H9 (cell line): Measurements from ENCODE around the gene CACNG6. TPM values are rescaled to one million over a fixed set of nuclear protein-coding genes. Genes with fewer than 3 reads are reported as not detected.

Experiments used
- DNase-seq: peaks from one replicate; pipeline ENCODE4 v3.0.0-alpha.2; 2017
- H2AFZ ChIP-seq: one replicate; pipeline ENCODE4 v1.6.1; 2013; ENCODE audit warnings: mild to moderate bottlenecking, low read length, control low read depth, moderate library complexity
- H2AK5ac ChIP-seq: 2 replicates; pipeline ENCODE4 v1.6.1; 2013; ENCODE audit warnings: low read length, control low read depth, mixed read lengths; ENCODE audit not compliant: insufficient read length
- H2BK120ac ChIP-seq: one replicate; pipeline ENCODE4 v1.6.1; 2013; ENCODE audit warnings: low read depth, mild to moderate bottlenecking, low read length, control low read depth, inconsistent platforms; ENCODE audit not compliant: poor library complexity, severe bottlenecking
- H2BK12ac ChIP-seq: 2 replicates; pipeline ENCODE4 v1.6.1; 2013; ENCODE audit warnings: low read length, control low read depth, mixed read lengths, low read depth; ENCODE audit not compliant: insufficient read length
- H2BK15ac ChIP-seq: 2 replicates; pipeline ENCODE4 v1.6.1; 2013; ENCODE audit warnings: low read depth, low read length, control low read depth
- H2BK20ac ChIP-seq: one replicate; pipeline ENCODE4 v1.6.1; 2013; ENCODE audit warnings: low read depth, mild to moderate bottlenecking, low read length, control low read depth, inconsistent platforms; ENCODE audit not compliant: poor library complexity, severe bottlenecking
- H2BK5ac ChIP-seq: 2 replicates; pipeline ENCODE4 v1.6.1; 2013; ENCODE audit warnings: low read length, control low read depth, mixed read lengths; ENCODE audit not compliant: insufficient read length
- H3K14ac ChIP-seq: 2 replicates; pipeline ENCODE4 v1.6.1; 2013; ENCODE audit warnings: low read length, control low read depth; ENCODE audit not compliant: insufficient read depth
- H3K18ac ChIP-seq: 2 replicates; pipeline ENCODE4 v1.6.1; 2013; ENCODE audit warnings: low read depth, mild to moderate bottlenecking, mixed read lengths, low read length, control low read depth; ENCODE audit not compliant: insufficient read length
- H3K23ac ChIP-seq: 2 replicates; pipeline ENCODE4 v1.6.1; 2013; ENCODE audit warnings: low read length, control low read depth, mixed read lengths, low read depth; ENCODE audit not compliant: insufficient read length
- H3K23me2 ChIP-seq: 2 replicates; pipeline ENCODE4 v1.6.1; 2013; ENCODE audit warnings: low read depth, mild to moderate bottlenecking, mixed read lengths, low read length, control low read depth; ENCODE audit not compliant: insufficient read length, poor library complexity, severe bottlenecking
- H3K27ac ChIP-seq: 2 replicates; pipeline ENCODE4 v1.5.1; 2013; ENCODE audit warnings: low read length, control low read depth, mixed read lengths, low read depth; ENCODE audit not compliant: insufficient read length
- H3K27me3 ChIP-seq: 2 replicates; pipeline ENCODE4 v1.6.1; 2013; ENCODE audit warnings: low read length, control low read depth, inconsistent platforms; ENCODE audit not compliant: insufficient read depth
- H3K4ac ChIP-seq: 2 replicates; pipeline ENCODE4 v1.6.1; 2013; ENCODE audit warnings: low read depth, mild to moderate bottlenecking, control low read depth, inconsistent platforms, low read length, moderate library complexity
- H3K4me1 ChIP-seq: 2 replicates; pipeline ENCODE4 v1.6.1; 2013; ENCODE audit warnings: low read length, control low read depth, inconsistent platforms; ENCODE audit not compliant: insufficient read depth
- H3K4me2 ChIP-seq: 2 replicates; pipeline ENCODE4 v1.6.1; 2013; ENCODE audit warnings: low read length, control low read depth, mixed read lengths; ENCODE audit not compliant: insufficient read length, insufficient read depth
- H3K56ac ChIP-seq: 2 replicates; pipeline ENCODE4 v1.6.1; 2013; ENCODE audit warnings: low read depth, mild to moderate bottlenecking, mixed read lengths, low read length, control low read depth; ENCODE audit not compliant: insufficient read length
- H3K79me1 ChIP-seq: 2 replicates; pipeline ENCODE4 v1.6.1; 2013; ENCODE audit warnings: low read depth, mild to moderate bottlenecking, moderate library complexity, low read length, control low read depth, inconsistent platforms; ENCODE audit not compliant: insufficient read depth, poor library complexity, severe bottlenecking
- H3K79me2 ChIP-seq: 2 replicates; pipeline ENCODE4 v1.6.1; 2013; ENCODE audit warnings: low read length, control low read depth, inconsistent platforms; ENCODE audit not compliant: insufficient read depth
- H3K9ac ChIP-seq: 2 replicates; pipeline ENCODE4 v1.6.1; 2013; ENCODE audit warnings: low read length, control low read depth, mixed read lengths; ENCODE audit not compliant: insufficient read length; ENCODE audit errors: extremely low read depth
- H3K9me3 ChIP-seq: one replicate; pipeline ENCODE4 v1.6.1; 2013; ENCODE audit warnings: low read depth, low read length, inconsistent platforms; ENCODE audit not compliant: control insufficient read depth
- H3T11ph ChIP-seq: one replicate; pipeline ENCODE4 v1.6.1; 2013; ENCODE audit warnings: mild to moderate bottlenecking, low read length, control low read depth, inconsistent platforms
- H4K20me1 ChIP-seq: one replicate; pipeline ENCODE4 v1.6.1; 2013; ENCODE audit not compliant: control insufficient read depth, insufficient read length, insufficient read depth
- H4K5ac ChIP-seq: 2 replicates; pipeline ENCODE4 v1.6.1; 2013; ENCODE audit warnings: low read depth, mild to moderate bottlenecking, mixed read lengths, low read length, control low read depth; ENCODE audit not compliant: insufficient read length
- H4K8ac ChIP-seq: replicated peaks from 2 replicates; pipeline ENCODE4 v1.6.1; 2013; ENCODE audit warnings: low read length, control low read depth, mixed read lengths, low read depth; ENCODE audit not compliant: insufficient read length
- H4K91ac ChIP-seq: 2 replicates; pipeline ENCODE4 v1.6.1; 2013; ENCODE audit warnings: low read depth, mild to moderate bottlenecking, moderate library complexity, mixed read lengths, low read length, control low read depth; ENCODE audit not compliant: insufficient read length
- H3K27ac Mint-ChIP-seq, 3 experiments: 2 replicates in 2 of 3; 3 replicates in 1 of 3; pipeline ENCODE4 v1.8.0; 2020 to 2021; ENCODE audit warnings: mixed read lengths in 3 of 3, mild to moderate bottlenecking in 1 of 3, moderate library complexity in 1 of 3
- H3K27me3 Mint-ChIP-seq: 2 replicates; pipeline ENCODE4 v1.8.0; 2021; ENCODE audit warnings: low read depth, mild to moderate bottlenecking, moderate library complexity, mixed read lengths
- H3K36me3 Mint-ChIP-seq, 3 experiments: 2 replicates in 2 of 3; 3 replicates in 1 of 3; pipeline ENCODE4 v1.8.0; 2020 to 2021; ENCODE audit warnings: low read depth in 3 of 3, mixed read lengths in 3 of 3; ENCODE audit not compliant: insufficient read depth in 1 of 3
- H3K4me1 Mint-ChIP-seq, 2 experiments: 2 replicates each; pipeline ENCODE4 v1.8.0; 2020; ENCODE audit warnings: mixed read lengths in 2 of 2
- H3K4me3 Mint-ChIP-seq, 2 experiments: 2 replicates in 1 of 2; 3 replicates in 1 of 2; pipeline ENCODE4 v1.8.0; 2020 to 2021; ENCODE audit warnings: mild to moderate bottlenecking in 2 of 2, mixed read lengths in 2 of 2, moderate library complexity in 1 of 2
- H3K9me3 Mint-ChIP-seq, 2 experiments: 2 replicates in 1 of 2; 3 replicates in 1 of 2; pipeline ENCODE4 v1.8.0; 2020; ENCODE audit warnings: mild to moderate bottlenecking in 2 of 2, mixed read lengths in 2 of 2, moderate library complexity in 1 of 2
- WGBS: extraction: QIAGEN DNeasy Blood & Tissue Kit; methylation state at CpG from one replicate; pipeline ENCODE4 v1.1.7; 2013; ENCODE audit warnings: missing lambda C conversion rate, low lambda C conversion rate, mixed read lengths; ENCODE audit not compliant: insufficient read length; ENCODE audit errors: extremely low coverage; 5-methylcytosine and 5-hydroxymethylcytosine counted together
- total RNA-seq: library from RNA; stranded (reverse); gene quantifications from 2 replicates; pipeline ENCODE4 v1.2.1, GENCODE V29; 2021
- TF ChIP-seq, protein P1 (sequence below): fragments of 200-600 bp; sonication (generic); conservative IDR thresholded peaks from 3 replicates; pipeline ENCODE4 v1.8.0; 2021; ENCODE audit warnings: antibody characterized with exemption, mild to moderate bottlenecking

The CACNG6 gene
- total RNA-seq, 1 experiment from 2014 or later: 1.6 TPM

DNA sequence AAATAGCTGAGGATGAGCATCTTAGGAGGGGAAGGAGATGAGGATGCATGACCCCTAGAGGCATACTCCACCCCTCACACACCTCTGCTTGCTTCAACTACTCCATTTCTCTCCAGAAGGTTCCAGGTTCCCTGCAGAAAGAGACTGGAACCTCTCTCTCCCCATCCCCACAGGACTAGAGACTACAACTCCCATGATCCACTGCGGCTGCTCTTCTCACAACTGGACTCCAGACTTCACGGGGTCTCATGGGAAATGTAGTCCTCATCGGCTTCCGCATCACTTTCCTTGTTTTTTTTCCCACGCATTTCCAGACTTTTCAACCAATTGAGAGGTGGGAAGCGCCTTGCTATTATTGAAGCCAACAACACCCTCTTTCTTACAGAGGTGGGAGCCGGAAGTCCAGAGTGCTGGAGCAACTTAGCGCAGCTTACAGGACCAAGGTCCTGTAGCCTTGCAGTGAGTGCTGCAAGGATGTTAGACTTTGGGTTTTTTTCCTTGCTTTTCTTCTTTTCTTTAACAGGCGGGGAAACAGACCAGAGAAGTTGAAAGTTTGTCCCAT lies 13.9 kb upstream of the CACNG6 start:
- Histone ChIP-seq H3K56ac (no peak overlapping the region), H3K27me3 (no peaks in the 10 kb centered on the region), H2AFZ (no peak overlapping the region), H2AK5ac (no peak overlapping the region), H3T11ph (no peak overlapping the region), H4K91ac (no peak overlapping the region), H3K4me1 (peaks cover 2% of the 10 kb centered on the region; the same call in 1 of the 2 replicates), H3K14ac (no peak overlapping the region), H4K8ac (no peak overlapping the region), H3K4me2 (peak overlapping the region; percentile 81), H4K20me1 (no peaks in the 10 kb centered on the region), H3K27ac (no peak overlapping the region), H3K23ac (no peak overlapping the region), H3K4ac (no peak overlapping the region), H3K18ac (no peak overlapping the region), H3K9me3 (no peaks in the 10 kb centered on the region), H3K9ac (no peak overlapping the region), H3K23me2 (peaks cover 24% of the 10 kb centered on the region), H2BK12ac (no peak overlapping the region), H2BK20ac (no peak overlapping the region), H2BK120ac (no peak overlapping the region), H2BK5ac (no peak overlapping the region), H3K79me2 (no peaks in the 10 kb centered on the region), H4K5ac (no peak overlapping the region), H3K79me1 (no peaks in the 10 kb centered on the region), H2BK15ac (no peak overlapping the region)
- Mint-ChIP-seq H3K36me3 (no peaks in the 10 kb centered on the region; a peak in 2 of 7 replicates), H3K4me1 (peaks cover 12 to 18% of the 10 kb centered on the region in 2 experiments), H3K4me3 (peak overlapping the region; percentile 73 to 96), H3K9me3 (no peaks in the 10 kb centered on the region), H3K27me3 (peaks cover 13% of the 10 kb centered on the region), H3K27ac (peak overlapping the region in 2 of 3 experiments; percentile 91 to 98; a peak in 5 of 7 replicates)
- no CpG with 5 or more reads among the region's 9 CpGs for WGBS
- TF ChIP-seq, protein P1, sequence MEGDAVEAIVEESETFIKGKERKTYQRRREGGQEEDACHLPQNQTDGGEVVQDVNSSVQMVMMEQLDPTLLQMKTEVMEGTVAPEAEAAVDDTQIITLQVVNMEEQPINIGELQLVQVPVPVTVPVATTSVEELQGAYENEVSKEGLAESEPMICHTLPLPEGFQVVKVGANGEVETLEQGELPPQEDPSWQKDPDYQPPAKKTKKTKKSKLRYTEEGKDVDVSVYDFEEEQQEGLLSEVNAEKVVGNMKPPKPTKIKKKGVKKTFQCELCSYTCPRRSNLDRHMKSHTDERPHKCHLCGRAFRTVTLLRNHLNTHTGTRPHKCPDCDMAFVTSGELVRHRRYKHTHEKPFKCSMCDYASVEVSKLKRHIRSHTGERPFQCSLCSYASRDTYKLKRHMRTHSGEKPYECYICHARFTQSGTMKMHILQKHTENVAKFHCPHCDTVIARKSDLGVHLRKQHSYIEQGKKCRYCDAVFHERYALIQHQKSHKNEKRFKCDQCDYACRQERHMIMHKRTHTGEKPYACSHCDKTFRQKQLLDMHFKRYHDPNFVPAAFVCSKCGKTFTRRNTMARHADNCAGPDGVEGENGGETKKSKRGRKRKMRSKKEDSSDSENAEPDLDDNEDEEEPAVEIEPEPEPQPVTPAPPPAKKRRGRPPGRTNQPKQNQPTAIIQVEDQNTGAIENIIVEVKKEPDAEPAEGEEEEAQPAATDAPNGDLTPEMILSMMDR: no peak; the same call in 2 of the 3 replicates
- peak; percentile 92 for DNase-seq
